CD4-positive, alpha-beta T cell treated with Interleukin-1 beta for 1 hour (primary cell): ENCODE measurements around the gene VAT1L.

Experiments used
- DNase-seq, 2 donors: peaks; one replicate each; pipeline ENCODE4 v3.0.0-alpha.2; 2020 to 2022

The VAT1L gene

DNA sequence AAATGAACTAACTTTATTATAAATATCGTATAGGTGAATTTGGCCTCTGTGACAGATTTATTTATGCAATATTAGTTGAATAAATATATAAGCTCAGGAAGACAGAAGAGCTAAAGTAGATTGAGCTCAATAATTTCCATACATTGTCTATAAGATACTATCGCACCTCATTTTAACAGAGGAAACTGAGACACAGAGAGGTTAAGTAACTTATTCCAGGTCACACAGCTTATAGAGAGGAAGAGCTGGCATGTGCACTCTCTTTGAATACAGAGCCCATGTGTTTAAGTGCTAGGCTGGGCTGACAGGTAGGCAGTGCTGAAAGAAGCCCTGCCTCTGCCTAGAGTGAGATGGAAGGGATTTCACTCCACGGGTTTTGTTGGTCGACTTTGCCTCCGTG lies 48.4 kb downstream of the VAT1L start:
- no peak for DNase-seq

DNA sequence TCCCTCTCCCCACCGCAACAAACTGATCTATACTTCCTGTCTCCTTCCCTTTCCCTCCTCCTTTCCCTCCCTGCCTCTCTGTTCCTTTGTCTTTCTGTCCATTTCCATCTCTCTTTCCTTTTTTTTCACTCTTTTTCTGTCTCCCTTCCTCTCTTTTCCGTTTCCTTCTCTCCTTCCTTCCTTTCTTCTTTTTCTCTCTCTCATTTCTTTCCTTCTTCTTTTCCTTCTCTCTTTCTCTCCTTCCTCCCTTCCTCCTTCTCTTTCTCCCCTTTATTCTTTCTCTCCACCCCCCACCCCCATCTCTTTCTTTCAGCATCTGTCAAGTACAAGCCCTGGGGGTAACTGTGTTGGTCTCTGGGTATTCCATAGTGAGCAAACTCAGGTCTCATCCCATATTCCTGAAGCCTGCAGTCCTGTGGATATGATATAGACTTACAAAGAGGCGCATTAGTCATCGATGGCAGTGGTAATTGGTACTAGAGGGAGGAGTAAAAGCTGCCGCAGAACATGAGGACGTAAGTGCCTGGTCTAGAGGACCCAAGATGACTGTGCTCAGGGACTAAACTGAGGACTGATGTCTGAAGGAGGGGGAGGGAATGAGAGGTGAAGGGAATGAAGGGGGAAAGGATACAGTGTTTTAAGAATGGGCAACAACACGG lies 50.4 kb downstream of the VAT1L start:
- no peak for DNase-seq

DNA sequence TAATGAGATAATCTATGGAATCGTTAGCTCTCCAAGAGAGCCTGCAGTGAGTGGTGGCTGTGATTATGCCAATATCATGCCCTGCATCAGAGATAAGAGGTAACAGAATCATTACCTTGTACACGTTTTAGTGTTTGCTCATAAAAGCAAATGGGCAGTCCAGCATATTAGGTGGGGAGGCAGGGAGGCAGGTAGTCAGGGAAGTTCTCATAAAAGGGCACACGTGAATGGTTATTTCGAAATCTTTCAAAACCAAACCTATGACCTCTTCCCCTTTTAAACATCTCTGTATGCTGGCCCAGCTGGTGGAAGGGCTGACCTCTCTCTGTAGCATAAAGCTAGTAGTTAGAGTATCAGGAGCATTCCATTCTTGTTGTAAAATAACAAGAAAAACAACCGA lies 51.7 kb downstream of the VAT1L start:
- DNase-seq, result no peak

DNA sequence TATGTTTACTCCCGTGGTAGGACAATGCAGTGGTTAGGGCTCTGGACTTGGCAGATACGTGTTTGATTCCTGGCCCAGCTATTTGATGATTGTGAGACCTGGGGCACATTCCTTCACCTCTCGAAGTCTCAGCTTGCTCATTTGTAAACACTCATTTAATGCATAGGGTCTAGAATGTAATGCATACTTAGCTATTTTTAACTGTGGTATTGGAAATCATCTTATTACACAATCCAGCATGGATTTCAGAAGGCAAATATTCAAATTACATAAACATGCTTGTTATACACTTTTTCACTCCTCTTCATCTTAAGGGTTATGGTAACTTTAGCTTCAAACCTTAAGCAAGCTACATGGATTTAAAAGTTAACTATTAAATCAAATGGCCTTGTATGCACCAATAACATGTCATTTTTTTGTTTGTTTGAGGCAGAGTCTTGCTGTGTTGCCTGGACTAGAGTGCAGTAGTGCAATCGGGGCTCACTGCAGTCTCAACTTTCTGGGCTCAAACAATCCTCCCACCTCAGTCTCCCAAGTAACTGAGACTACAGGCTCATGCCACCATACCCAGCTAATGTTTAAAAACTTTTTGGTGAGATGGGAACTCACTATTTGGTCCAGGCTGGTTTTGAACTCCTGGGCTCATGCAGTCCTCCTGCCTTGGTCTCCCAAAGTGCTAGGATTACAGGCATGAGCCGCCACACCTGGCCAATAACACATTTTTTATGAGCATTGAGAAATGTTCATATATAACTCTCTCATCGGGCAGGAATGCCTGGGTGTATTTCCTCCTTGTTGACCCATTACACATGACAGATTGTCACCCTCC lies 52.5 kb downstream of the VAT1L start:
- DNase-seq, result no peak

DNA sequence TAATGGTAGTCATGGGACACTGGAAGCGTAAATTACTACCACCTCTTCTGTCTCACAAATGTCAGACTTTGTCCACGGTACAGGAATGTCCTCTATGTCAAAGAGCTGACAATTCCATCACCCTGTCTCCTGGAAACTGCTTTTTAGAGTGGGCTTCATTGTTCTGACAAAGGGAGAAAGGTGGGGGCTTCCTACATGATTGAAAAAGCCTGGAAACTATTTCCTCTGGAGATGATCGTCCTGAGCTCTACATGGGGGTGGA lies 53.1 kb downstream of the VAT1L start:
- DNase-seq, result no peak

DNA sequence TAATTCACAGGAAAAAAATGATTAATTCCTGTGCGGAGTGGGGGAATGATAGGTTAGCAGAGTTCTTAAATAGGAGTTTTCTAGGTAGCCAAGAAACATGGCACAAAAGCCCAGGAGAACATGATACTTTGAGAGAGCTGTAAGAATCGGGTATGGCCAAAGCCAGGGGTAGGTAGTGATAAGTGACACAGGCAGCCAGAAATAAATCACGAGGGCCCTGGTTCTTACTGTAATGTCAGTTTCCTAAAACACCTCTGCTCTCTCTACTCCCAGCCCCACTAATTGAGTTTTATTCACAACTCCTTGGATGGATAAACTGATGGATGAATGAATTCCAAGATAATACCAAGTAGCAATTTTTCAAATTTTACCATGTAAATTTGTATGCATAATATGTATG lies 54.1 kb downstream of the VAT1L start:
- no peak for DNase-seq

DNA sequence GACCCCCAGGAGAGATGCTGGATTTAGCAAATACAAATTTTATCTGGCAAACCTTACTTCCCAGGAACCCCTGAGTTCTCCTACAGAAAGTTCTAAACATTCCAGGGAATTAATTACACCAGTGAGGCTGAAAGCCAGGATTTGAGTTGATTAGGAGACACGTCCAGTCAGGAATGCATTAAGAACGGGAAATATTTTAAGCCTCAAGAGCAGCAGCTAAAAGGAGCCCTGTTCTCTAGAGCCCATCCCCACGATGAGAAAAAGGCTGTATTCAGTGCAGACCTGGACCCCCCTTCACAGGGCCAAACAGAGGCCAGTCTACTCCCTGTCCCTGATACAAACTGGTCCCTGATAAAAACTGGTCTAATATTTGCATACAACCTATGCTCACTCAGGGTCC lies 55.0 kb downstream of the VAT1L start:
- DNase-seq, result no peak

DNA sequence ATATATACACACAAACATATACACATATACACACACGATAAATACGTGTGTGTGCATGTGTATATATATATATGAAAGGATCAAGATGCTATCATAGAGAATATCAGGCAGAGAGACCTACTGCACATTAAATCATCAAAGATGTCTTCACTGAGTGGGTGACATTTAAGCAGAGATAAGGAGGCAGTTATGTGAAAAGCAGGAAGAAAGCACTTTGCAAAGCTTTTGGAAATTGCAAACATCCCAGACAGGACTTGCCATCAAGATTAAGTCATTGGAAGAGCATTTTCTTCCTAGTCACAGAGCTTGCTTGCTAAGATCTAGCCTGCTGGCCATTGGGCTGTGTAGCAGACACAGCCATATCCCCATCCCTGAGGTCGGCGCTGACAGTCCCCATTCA lies 56.4 kb downstream of the VAT1L start:
- DNase-seq, result no peak

DNA sequence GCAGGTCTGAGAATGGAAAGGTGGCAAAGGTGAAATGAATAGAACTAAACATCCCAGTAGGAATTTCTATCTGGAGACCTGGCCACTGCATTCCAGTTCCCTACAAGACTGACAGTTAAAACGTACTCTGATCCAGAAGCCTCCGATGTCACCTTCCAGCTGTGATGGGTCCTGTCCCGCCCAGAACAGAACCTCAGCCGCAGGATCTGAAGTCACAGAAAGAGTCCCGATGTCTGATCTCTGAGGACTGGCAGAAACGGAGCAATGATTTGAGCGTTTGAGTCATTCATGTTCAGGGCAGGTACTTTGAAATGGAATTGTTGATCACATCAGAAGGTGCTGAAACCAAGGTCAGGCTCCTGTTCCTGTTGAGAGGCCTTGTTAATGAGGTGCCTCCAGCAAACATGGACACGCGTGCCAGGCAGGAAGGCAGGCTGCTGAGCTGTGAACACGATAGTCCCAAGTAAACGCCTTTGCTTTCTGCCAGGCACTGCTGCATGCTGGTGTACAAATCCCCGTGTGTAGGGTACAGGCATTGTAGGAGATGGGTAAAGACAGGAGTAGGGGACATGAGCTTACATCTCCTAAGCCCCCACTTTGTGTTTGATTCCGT lies 61.4 kb downstream of the VAT1L start:
- DNase-seq, result no peak

DNA sequence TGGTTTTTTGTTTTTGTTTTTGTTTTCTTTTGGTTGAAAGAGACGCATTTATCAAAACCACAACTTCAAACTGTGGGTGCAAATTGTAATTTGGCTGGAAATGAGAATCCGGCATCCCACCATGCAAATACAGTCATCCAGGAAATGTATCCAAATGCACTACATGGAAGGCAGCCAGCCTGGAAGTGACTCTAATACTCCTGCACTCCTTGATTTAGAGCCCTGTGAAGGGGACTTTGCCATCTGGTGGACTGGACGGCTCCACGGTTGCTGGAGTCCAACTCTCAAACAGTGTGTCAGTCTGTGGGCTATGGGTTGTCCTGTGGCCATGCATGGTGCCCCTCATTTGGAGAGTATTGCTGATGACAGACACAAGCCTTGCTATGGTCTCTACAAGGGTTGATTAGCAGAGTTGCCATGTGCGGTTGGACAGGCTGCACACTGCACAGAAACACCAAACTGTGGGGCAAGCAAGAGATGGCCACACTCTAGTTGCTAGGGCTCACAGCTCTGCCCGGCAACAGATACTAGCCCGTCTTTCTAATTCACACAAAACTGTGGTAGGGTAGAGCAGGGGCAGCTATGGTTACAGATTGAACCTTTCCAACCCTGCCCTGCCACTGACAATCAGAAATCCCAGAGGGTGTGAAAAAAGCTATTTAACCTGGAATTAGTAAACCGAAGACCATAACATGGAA lies 62.4 kb downstream of the VAT1L start:
- no peak for DNase-seq

DNA sequence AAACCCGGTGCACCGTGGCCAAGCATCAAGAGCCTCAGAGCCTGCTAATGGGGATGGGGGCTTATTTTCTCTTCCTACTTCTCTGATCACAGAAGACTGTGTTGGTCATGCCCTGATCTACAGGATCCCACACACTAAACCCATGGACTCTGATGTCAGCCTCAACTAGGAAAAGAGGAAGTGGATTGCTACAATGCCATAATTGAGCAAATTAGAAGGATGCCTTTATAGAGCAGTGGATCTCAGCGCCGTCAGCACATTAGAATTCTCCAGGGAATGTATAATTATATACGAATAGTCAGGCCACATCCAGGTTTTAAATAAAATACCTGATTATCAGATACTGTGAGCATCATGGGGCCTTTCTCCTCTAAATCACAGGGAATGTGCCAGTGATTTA lies 64.8 kb downstream of the VAT1L start:
- DNase-seq, result no peak

DNA sequence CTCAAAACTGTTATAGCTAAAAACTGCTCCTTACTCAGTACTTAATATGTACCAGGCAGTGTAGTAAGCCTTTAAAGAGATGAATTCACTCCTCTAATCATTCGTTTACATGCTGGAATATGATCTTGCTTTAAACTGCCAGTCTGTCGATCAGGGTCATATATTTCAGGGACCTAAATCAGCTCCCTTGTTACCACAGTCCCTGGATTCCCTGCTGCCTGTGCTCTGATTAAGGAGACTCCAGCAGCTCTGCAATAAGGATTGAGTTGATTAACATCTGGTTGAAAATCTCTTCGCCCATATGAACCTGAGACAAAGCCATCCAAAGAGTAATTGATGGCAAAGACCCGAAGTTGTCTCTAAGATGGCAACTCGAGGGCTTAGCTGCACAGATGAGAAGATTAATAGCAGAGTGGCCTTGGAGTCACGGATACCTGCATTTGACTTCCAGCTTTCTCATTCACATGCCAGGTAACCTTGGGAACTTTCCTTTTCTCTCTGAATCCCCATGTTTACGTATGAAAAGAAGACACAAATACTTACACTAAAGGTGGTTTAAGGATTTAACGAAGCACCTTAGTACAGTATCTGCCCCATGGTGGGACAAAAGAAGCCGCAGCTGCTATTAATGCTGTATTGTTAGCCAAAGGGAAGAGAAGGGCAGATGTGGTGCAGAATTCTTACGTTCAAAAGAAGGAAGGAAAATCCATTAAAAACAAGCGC lies 68.2 kb downstream of the VAT1L start:
- no peak for DNase-seq

DNA sequence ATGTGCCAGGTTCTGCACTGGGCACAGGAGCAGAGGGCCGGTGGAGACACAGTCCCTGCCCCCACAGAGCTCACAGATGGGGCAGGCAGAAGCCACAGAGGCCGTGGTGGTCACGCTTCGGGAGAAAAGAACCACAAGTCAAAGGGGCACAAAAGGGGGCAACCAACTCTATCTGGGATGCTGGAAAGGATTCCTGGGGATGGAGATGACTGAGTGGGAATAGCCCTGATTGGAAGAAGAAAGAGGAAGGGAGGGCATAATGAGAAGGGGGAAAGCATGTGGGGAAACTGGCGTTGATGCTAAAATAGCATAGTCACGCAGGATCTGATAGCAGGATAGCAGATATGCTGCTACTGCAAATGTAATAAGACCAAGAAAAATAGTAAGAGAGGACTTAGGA lies 69.7 kb downstream of the VAT1L start:
- DNase-seq, result no peak

DNA sequence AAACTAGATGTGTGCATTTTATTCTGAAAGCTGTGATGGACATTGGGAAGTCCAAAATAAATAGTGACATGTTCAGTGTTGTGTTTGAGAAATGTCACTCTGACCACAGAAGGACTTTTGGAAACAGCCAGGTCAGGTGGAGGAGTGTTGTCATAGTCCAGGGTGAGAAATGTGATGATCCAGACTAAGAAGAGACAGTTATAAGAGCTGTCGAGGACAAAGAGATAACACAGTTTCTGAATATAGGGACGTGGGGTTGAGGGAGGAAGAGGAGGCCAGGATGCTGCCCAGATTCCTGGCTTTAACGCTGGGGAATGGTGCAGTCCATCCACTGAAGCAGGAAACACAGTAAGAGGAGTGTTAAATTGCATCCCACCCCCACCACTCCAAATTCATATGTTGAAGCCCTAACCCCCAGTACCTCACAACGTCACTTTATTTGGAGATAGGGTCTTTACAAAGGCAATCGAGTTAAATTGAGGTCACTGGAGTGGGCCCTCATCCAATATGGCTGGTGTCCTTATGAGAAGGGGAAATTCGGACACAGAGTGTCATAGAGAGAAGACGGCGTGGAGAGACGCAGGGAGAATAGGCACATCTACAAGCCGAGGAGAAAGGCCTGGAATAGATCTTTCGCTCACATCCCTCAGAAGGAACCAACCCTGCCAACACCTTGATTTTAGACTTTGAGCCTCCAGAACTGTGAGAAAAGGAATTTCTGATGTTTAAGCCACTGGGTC lies 71.3 kb downstream of the VAT1L start:
- DNase-seq, result no peak

DNA sequence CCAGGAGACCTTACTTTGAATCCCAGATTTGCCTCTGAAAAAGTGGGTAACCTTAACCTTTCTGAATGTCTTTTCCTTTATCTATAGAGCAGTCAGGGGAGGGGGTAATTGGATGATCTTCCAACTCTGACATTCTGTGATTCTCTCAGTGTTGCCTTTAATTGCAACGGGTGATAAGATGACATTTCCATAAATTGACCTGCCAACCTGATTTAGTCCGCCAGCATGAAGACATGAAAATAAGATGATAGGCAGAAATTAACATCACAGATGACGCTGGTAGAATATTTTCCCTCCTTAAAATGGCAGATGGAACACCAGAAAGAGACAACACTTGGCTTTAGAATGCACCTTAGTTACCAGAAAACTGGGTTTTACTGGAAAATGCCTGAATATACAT lies 72.6 kb downstream of the VAT1L start:
- DNase-seq, result no peak

DNA sequence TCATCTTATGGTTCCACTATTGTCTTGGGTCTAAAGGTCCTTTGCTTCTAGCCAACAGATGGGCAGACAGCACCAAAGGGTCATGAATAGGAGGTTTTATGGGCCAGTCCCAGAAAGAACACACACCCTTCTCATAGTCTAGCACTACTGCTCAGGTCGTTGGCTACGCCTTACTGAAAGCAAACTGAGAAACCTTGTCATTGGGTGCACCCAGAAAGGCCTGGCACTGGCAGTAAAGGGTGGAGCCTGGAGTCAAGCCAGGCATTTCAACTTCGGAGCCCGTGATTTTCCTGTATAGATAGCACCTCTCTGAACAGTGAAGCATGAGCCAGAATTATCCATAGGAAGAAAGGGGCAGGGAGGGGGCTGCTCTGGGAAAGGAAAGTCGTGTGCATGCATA lies 74.9 kb downstream of the VAT1L start:
- DNase-seq, result no peak

DNA sequence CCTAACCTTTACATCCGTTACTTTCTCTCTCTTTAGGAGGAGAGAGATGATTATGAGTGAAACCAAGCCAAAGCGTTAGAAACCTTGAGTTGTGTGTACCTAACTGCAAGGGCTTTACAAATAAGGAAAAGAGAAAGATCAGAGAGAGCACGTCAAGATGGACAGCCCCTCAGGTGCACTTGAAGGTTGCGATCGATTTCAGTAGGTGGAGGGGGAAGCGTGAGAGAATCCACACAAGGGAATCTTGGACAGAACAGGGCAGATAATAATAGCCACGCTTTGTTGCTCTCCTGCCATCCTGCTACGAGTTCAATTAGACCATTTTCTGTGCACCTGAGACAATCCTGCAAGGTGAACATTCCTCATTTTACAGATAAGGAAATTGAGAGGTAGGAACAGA lies 78.4 kb downstream of the VAT1L start:
- no peak for DNase-seq

DNA sequence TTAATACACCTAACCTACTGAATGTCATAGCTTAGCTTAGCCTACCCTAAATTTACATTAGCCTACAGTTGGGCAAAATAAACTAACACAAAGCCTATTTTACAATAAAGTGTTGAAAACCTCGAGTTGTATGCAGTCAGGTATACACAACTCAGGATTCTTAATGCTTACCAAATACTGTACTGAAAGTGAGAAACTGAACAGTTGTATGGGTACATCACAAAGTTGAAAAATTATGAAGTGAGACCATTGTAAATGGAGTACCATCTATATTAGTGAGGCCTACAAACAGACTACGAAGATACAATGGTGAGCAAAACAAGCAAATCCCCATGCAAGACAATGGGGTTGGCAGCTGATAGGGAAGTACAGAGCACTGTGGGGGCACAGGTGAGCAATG lies 79.7 kb downstream of the VAT1L start:
- DNase-seq, result no peak

DNA sequence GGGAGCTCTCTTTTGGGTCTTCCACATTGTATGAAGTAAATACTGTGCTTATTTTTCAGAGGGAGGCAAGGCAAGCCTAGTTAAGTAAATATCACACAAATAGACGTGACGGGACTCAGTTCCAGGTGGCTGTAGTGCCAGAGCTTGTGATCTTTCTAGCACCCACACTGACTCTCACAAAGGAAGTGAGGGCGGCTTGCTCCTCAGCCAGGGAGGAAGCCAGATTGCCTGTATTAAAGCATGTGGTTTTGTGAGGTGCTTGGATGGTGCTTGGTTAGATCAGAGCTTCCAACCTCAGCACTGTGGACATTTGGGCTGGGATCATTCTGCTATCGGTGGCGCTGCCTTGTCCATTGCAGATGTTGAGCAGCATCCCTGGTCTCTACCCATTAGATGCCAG lies 80.1 kb downstream of the VAT1L start:
- DNase-seq, result no peak

DNA sequence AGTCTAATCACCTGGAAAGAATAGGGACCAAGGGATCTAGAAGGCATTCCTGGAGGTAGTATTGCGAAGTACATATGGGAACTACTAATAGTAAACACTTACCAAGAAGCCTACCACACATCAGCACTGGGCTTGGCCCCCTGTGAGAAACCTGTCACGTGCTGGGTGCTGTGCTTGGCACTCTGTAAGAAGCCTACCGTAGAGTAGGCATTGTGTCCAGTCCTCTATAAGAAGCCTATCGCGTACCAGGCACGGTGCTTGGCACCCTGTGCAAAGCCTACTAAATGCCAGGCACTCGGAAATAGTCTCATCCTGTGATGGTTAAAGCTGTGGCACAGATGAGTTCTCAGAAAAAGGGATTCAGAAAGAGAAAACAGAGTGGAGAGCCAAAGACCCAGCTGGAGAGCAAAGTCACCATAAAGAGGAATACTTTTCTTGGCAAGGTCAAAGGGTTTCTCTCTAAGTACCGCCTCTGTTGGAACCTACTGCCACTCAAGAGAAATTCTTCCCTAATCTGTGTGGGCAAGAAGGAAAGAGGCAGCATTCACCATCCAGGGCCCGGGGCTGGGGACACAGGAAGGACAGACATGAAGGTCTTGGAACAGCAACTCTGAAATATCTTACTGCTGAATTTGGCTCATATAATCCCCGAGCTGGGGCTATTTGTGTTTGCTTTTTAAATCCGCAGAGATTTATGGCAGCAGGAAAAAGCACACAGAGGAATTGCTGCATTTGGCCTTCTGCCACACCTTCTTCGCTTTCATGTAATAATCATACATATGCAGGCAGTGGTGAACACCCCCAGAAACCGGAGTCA lies 81.8 kb downstream of the VAT1L start:
- no peak for DNase-seq

DNA sequence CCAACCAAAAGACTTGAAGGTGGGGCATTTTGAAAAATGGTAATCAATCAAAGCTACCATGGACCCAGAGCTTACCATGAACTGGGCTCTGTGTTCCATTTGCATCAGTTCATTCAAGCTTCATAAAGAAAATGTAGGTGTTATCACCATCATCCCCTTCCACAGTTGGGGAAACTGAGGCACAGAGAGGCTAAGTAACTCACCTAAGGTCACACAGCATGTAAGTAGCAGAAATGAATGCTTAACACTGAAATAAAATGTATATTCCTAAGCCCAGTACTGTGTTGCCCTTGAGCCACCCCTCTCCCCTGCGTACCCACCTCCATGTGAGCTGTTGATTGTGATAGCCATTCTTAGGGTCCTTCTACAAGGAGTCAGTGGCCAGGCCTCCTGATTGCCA lies 83.6 kb downstream of the VAT1L start:
- no peak for DNase-seq

DNA sequence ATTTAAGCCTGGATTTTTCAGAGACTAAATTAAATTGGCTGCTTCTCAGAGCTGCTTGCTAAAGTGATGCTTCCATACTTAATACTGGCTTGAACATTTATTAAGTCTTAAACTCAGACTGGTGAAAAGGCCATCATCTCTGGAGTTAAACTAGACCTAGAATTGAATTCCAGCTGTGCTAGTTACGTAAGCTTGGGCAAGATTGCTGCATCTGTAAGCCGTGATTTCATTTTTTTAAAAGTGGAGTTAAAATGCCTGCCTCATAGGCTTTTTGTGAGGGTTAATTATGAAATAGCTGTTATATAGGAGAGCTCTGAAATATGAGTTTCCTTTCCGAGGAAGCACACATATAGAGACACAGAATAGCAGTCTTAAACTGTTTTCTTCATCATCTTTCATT lies 84.7 kb downstream of the VAT1L start:
- DNase-seq, result no peak
